HG03457 (cell line): ENCODE measurements around the gene PRR12.
A peak's percentile ranks its signal among the peaks of the same experiment; 100 is the strongest.

Source experiments
- ATAC-seq: cut with Tn5 transposase; IDR thresholded peaks from one replicate; pipeline ENCODE4 v1.9.1; 2021; ENCODE audit warnings: moderate number of reproducible peaks; ENCODE audit not compliant: unreplicated experiment

PRR12 gene

GRCh38 chr19:49664171-49665035, 73.4 kb downstream of the PRR12 start:
- ATAC-seq, result peak; percentile 31

- no peak for ATAC-seq
Observed at GRCh38 chr19:49665036-49665350, 74.0 kb downstream of the PRR12 start.

DNA sequence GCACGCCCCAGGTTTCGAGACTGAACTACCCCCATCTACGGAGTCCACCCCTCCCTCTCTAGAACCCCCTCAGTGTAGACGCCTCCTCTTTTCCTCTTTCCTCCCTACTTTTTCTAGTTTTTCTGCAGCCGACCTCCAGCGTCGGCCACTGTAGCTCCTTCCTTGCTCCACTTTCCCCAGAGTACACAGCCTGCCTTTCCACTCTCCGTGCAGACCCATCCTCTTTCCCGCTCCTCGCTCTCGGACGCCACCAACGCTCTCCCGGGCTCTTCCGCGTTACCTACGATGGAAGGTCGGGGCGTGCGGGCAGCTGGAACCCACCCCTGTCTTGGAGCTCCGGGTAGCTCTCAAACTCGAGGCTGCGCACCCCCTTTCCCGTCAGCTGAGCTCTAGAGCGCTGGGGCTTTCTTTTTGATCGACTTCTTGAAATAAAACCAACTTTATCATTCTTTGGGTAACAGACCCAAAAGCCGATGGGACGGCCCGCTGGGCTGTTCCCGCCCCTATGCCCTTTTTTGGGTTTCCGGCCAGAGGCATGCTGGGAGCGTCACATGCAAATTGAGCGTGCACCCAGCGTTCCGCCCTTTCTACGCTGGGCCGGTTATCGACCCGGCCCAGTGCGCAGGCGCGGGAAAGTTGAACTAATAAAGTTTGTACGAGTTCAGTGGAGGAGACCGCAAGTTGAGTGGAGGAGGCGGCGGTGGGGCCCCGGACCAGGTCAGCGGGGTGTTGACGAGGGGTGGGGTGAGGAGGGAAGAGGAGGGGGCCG, 74.6 kb downstream of the PRR12 start, which contains the start of the genes BCL2L12 and IRF3:
Gene BCL2L12, plus strand, starts transcription at position 583 of the 769 bp plus-strand sequence. CDS start 760 bp downstream, outside the sequence.
Gene IRF3, minus strand, starts transcription at position 507 of the 769 bp plus-strand sequence. CDS start 1,019 bp downstream, outside the sequence.
- peak; percentile 59 for ATAC-seq

DNA sequence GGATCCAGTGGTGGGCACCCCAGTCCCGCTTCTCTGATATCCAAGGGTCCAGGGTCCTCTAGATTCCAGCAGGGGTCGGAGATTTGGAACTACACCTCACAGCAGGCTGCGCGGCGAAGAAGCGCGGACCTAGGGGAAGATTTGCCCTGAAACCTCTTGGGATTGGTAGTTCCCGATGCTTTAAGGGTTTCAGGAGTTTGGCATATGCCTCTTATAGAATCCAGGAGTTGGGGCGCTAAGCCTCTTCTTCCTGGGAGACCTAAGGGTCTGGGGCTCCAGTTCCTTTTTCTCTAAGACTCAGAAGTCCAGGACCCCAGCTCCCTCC, 75.1 kb downstream of the PRR12 start:
- ATAC-seq, result peak; percentile 2

DNA sequence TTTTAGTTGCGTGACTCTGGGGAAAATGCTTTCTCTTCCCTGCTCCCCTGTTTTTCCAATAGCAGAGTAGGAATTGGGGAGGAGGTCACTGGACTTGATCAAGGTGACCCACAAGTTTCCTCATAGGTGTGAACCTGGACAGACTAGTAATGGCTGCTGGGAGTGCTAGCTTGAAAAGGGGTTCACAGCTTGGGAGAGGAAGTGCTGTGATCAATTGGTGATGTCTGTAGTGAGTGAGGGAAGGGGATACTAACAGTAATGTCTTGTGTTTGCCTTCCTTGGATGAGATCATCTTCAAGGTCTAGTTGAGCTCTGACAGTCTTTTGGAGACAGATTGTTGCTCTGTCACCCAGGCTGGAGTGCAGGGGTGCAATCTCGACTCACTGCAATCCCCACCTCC, 76.5 kb downstream of the PRR12 start:
- no peak for ATAC-seq

GRCh38 chr19:49669516-49669915, 78.5 kb downstream of the PRR12 start:
- no peak for ATAC-seq

- no peak for ATAC-seq
Observed at GRCh38 chr19:49672131-49672919, 81.3 kb downstream of the PRR12 start.
